NCI-H2081 treated with DMSO at 0.1 percent for 48 hours (cell line): Measurements from ENCODE around the gene EEIG2.

Experiments used
- DNase-seq: peaks from one replicate; lab custom pipeline; 2025; lab: John Stamatoyannopoulos, UW

Gene EEIG2

DNA sequence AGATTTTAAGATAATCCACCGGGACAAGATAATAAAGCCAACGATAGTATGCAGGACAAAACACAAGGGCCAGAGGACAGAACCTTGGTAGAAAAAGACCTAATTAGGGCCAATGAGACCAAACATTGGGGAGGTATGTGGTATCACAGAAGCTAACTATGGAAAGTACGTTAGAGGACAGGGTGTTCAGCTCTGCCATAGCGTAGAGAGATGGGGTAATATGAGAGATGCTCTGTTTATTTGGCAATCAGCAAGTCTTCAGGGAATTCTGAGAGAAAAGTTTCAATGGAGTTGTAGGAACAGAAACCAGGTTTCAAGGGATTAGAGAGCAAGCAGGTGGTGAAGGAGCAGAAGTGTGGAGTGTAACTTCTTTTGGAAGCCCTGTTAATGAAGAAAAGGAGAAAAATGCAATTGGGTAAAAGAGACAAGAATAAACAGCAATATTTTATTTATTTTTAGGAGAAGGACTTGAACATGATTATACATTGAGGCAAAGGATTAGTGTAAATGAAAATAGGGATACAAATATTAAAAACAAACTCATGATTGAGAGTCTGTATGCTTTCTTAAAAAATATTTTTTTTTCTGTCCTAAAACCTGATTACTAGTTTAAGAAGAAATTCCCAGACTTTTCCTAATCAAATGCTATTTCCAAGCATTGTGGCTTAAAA lies 24.0 kb downstream of the EEIG2 start:
- DNase-seq = no peak

GRCh38 chr1:108584428-108584856 lies 24.5 kb downstream of the EEIG2 start:
- DNase-seq = no peak

DNA sequence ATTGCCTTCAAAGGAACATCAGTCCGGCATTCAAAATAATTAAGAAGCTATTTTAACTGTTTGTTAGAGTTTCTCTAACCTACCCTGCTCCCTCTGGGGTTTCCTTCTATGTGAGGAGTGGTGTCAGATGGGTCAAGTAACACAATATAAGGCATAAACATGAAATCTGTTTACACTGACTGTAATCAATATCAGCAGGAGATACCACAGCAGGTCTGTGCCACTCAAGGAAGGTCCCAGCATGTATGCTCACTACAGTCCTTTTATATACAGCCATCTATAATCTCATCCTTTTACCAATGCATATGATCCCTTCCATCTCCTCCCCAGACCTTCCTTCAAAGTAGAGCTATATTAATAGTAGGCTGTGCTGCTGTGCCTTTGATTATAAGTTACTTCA lies 25.4 kb downstream of the EEIG2 start:
- no peak for DNase-seq

DNA sequence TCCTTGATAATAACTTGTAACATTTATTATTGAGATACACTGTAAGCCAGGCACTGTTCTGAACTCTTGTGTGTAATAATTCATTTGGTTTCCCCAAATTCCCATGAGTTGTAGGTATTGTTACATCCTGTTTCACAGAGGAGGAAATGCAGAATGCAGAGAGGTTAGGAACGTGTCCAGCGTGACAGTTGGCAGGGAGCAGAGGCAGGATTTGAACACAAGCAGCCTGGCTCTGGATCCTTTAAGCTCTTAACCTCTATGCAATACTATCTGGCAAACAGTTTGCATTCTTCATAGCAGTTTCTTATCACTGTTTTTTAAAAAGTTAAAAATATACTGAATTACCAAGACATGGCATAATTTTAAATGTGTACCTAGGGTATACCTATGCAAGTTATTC lies 30.5 kb downstream of the EEIG2 start:
- no peak for DNase-seq

DNA sequence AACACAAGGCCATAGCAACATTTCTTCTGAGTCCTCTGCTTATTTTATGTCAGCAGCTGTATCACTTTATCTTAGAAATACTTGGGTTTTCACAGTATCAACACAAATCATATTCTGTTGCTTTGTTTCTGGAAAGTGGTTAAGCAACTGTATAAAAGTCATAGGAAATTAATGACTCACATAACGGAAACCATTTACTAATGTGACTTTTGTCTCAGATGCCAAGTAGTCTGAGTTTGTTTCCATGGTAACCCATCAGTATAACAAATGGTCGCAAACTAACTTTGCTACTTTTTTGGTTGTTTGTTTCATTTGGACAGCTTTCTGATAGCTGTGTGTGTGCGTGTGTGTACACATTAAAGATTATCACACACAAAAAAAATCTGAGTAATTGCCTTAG lies 31.1 kb downstream of the EEIG2 start:
- no peak for DNase-seq

DNA sequence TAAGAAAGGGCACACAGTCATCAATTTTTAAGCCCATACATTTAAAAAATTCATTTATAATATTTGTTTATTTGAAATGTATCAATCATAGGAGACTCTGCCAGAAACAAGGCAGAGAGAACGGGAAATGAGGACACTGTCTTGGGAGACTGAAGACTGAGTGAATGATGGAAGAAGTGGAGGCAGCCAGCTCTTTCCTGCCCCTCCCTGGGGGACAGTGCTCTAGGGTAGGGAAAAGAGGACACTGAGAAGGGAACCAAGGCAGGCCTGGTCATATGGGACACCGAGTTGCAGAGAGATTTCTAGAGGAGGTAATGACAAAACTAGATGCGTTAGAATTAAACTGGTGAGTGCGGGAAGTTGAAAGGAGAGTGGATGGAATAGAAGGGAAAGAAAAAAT lies 31.6 kb downstream of the EEIG2 start:
- DNase-seq = no peak

DNA sequence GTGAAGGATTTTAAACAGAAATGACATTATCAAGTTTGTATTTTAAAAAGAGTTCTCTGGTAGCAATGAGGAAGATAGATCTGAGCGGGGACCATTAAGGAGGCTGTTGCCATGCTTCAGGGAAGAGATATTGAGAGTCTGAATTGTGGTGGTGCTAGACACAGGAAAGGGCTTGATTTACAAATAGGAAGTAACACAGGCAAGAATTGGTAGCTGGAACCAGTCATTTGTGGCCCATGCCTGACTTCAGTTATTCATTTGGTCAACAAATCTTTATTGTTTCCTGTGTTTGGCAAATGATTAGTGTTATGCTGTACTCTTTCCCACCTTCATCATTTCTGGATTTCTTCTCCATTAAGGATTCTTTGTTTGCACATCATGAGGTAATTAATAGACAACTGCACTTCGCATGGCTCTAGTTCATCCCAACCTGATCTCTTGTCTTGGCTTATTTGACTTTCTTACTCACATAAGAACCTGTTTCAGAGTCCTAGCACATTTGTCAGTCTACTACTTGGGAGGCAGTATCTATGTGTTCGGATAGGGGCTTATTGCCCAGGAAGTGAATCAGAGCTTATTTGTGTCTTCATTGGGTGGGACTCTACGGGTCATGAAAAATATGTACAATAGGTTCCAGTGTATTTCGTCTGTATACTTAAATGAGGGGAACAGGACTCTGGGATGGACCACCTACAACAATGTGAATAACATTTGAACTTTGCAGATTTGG lies 32.3 kb downstream of the EEIG2 start:
- no peak for DNase-seq

GRCh38 chr1:108593448-108593847 lies 33.5 kb downstream of the EEIG2 start:
- DNase-seq = no peak

DNA sequence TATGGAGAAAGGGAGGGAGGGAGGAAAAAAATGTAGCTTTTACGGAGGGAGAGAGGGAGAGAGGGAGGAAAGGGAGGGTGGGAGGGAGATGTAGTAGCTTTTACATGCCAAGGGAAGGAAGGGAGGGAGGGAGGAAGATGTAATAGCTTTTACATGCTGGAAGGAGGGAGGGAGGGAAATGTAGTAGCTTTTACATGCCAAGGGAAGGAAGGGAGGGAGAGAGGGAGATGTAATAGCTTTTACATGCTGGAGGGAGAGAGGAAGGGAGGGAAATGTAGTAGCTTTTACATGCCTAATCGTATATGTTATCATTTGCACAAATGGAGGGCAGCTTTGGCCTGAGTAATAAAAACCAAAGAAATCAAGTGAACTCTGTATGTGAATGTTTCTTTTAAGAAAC lies 35.6 kb downstream of the EEIG2 start:
- no peak for DNase-seq

DNA sequence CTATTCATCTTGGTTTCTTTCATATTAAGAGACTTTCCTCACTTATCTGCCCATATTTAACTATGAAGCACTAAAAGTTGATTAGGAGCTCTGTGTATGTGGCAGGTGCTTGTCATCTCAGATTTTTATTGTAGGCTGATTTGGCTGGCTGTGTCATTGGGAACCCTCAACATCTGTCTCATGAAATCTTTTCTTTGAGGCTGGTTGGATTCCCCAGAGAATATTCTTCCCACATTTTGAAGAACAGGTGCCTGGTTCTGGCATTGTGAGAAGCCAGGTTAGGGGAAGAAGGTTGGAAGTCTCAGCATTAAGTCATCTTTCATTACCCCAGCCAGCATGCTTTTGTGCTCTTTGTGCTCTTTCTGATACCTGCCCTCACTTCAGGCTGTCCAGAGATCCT lies 37.1 kb downstream of the EEIG2 start:
- no peak for DNase-seq

DNA sequence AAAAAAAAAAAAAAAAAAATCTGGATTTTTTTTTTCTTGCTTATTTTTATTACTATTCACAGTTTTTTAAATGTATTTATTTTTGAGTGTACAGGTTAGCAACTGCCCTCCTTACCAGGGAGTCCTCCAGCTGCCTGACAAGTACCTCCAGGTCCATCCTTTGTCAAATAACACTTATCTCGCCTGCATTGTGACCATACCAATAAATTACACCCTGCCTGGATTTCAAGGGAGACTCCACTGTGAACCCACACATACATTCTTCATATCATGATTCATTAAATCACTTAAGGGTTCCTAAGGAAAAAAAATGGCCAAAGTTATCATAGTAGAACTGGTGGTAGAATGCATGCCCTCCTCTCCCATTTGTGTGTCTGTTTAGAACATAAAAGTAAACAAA lies 38.4 kb downstream of the EEIG2 start:
- DNase-seq = no peak

DNA sequence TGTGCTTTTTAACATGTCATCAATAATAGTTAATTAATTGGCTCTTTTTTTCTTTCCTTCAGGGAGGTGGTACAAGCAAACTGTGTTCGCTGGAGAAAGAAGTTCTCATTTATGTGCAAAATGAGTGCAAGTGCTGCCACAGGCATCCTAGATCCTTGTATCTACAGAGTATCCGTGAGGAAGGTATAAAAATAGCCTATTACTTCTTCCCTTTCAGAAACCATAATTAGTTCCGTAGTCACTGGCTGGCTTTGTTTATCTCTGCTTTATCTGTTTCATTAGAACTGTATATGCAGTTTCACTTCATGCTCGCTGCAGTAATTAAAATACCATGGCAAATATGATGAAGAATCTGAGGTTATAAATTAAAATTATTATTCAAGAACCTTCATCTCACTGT lies 40.6 kb downstream of the EEIG2 start:
- DNase-seq = no peak

- DNase-seq = no peak
Measured at GRCh38 chr1:108601708-108602410, 42.0 kb downstream of the EEIG2 start.

GRCh38 chr1:108605633-108606032 lies 45.7 kb downstream of the EEIG2 start:
- no peak for DNase-seq

GRCh38 chr1:108606478-108606877 lies 46.6 kb downstream of the EEIG2 start:
- DNase-seq = no peak

GRCh38 chr1:108609483-108610049 lies 49.7 kb downstream of the EEIG2 start:
- no peak for DNase-seq
